LoVo (cell line): ENCODE results near the gene BSG.
A peak's percentile ranks its signal among the peaks of the same experiment; 100 is the strongest.
"Not testable (repeated sequence)": the region's sequence is repeated elsewhere in the genome, so short reads cannot be mapped to it uniquely, and the experiment has no call there.

Experiments used
- DNase-seq: peaks from one replicate; pipeline ENCODE4 v3.0.0-alpha.2; 2016; ENCODE audit warnings: low spot score

Gene BSG

GRCh38 chr19:620166-620862 is 47.9 kb downstream of the BSG start:
- no peak for DNase-seq

- DNase-seq = not testable (repeated sequence)
Observed at GRCh38 chr19:621191-621590, 48.8 kb downstream of the BSG start.

GRCh38 chr19:621819-622218 is 49.4 kb downstream of the BSG start:
- DNase-seq = no peak

GRCh38 chr19:622666-623065 is 50.3 kb downstream of the BSG start:
- DNase-seq = no peak

GRCh38 chr19:623175-623916 is 51.0 kb downstream of the BSG start:
- DNase-seq = no peak

GRCh38 chr19:623974-624373 is 51.6 kb downstream of the BSG start:
- DNase-seq = no peak

- no peak for DNase-seq
Observed at GRCh38 chr19:624433-625109, 52.2 kb downstream of the BSG start.

- DNase-seq = no peak
Observed at GRCh38 chr19:625257-625656, 52.9 kb downstream of the BSG start.

GRCh38 chr19:626566-626965 is 54.2 kb downstream of the BSG start:
- DNase-seq = not testable (repeated sequence)

- no peak for DNase-seq
Observed at GRCh38 chr19:628168-628567, 55.8 kb downstream of the BSG start.

GRCh38 chr19:629515-629914 is 57.1 kb downstream of the BSG start:
- not testable (repeated sequence) for DNase-seq

- DNase-seq = no peak
Observed at GRCh38 chr19:629961-630714, 57.7 kb downstream of the BSG start.

- DNase-seq = peak; percentile 54
Observed at GRCh38 chr19:632579-633067, 60.2 kb downstream of the BSG start.
